Measurements from ENCODE around the gene CXCR5. TPM values are rescaled to one million over a fixed set of nuclear protein-coding genes. Genes with fewer than 3 reads are reported as not detected.

CXCR5 gene
- total RNA-seq, 1 experiment from 2014 or later = not detected

GRCh38 chr11:118876286-118876685 is 7.4 kb upstream of the CXCR5 start:
- DNase-seq (ENCODE audit: low spot score) = no peak

- no peak for DNase-seq (ENCODE audit: low spot score)
Measured at GRCh38 chr11:118877487-118878162, 6.1 kb upstream of the CXCR5 start.

- DNase-seq (ENCODE audit: low spot score) = no peak
Measured at GRCh38 chr11:118878163-118878563, 5.5 kb upstream of the CXCR5 start.

GRCh38 chr11:118881228-118881627 is 2.5 kb upstream of the CXCR5 start:
- DNase-seq (ENCODE audit: low spot score) = no peak

- no peak for DNase-seq (ENCODE audit: low spot score)
Measured at GRCh38 chr11:118882491-118882890, 1.2 kb upstream of the CXCR5 start.

- DNase-seq (ENCODE audit: low spot score) = no peak
Measured at GRCh38 chr11:118883004-118883367, 706 bp upstream of the CXCR5 start.

GRCh38 chr11:118884875-118885274 is 1.2 kb downstream of the CXCR5 start:
- no peak for DNase-seq (ENCODE audit: low spot score)

GRCh38 chr11:118885319-118885718 is 1.6 kb downstream of the CXCR5 start:
- no peak for DNase-seq (ENCODE audit: low spot score)

- no peak for DNase-seq (ENCODE audit: low spot score)
Measured at GRCh38 chr11:118885831-118886565, 2.3 kb downstream of the CXCR5 start.

GRCh38 chr11:118886681-118887111 is 3.0 kb downstream of the CXCR5 start:
- DNase-seq (ENCODE audit: low spot score) = no peak

GRCh38 chr11:118887206-118887605 is 3.5 kb downstream of the CXCR5 start:
- no peak for DNase-seq (ENCODE audit: low spot score)

- no peak for DNase-seq (ENCODE audit: low spot score)
Measured at GRCh38 chr11:118888398-118888797, 4.7 kb downstream of the CXCR5 start.

- no peak for DNase-seq (ENCODE audit: low spot score)
Measured at GRCh38 chr11:118889797-118890196, 6.1 kb downstream of the CXCR5 start.

- no peak for DNase-seq (ENCODE audit: low spot score)
Measured at GRCh38 chr11:118892514-118892913, 8.8 kb downstream of the CXCR5 start.

GRCh38 chr11:118892964-118893363 is 9.3 kb downstream of the CXCR5 start:
- DNase-seq (ENCODE audit: low spot score) = no peak

- no peak for DNase-seq (ENCODE audit: low spot score)
Measured at GRCh38 chr11:118893662-118894061, 10.0 kb downstream of the CXCR5 start.

GRCh38 chr11:118894192-118894591 is 10.5 kb downstream of the CXCR5 start:
- no peak for DNase-seq (ENCODE audit: low spot score)

- no peak for DNase-seq (ENCODE audit: low spot score)
Measured at GRCh38 chr11:118895093-118896039, 11.7 kb downstream of the CXCR5 start.

- DNase-seq (ENCODE audit: low spot score) = no peak
Measured at GRCh38 chr11:118896472-118896913, 12.8 kb downstream of the CXCR5 start.

GRCh38 chr11:118896921-118897591 is 13.4 kb downstream of the CXCR5 start:
- DNase-seq (ENCODE audit: low spot score) = no peak

GRCh38 chr11:118897721-118898310 is 14.1 kb downstream of the CXCR5 start:
- DNase-seq (ENCODE audit: low spot score) = no peak

Measured in A172 (cell line).